PFSK-1 (cell line): Measurements from ENCODE around the gene TMEM37.

Experiments
- FOXP2 ChIP-seq: optimal IDR thresholded peaks from 2 replicates; pipeline ENCODE3; 2011; ENCODE audit warnings: borderline replicate concordance, control low read depth, inconsistent platforms; ENCODE audit not compliant: insufficient read depth; ENCODE audit errors: extremely low read length, extremely low read depth
- POLR2AphosphoS5 ChIP-seq: IDR thresholded peaks from 2 replicates; pipeline ENCODE4 v1.6.1; 2012; ENCODE audit warnings: low read depth, mild to moderate bottlenecking, control low read depth, low read length, moderate library complexity
- REST ChIP-seq, 2 experiments: IDR thresholded peaks; 2 replicates each; pipeline versions ENCODE4 v1.6.1 to v1.8.0; 2011 to 2012; ENCODE audit warnings: low read depth in 2 of 2, low read length in 2 of 2, control low read depth in 1 of 2, inconsistent platforms in 1 of 2, mild to moderate bottlenecking in 1 of 2, moderate library complexity in 1 of 2; ENCODE audit not compliant: insufficient read depth in 1 of 2
- SIN3A ChIP-seq: IDR thresholded peaks from 2 replicates; pipeline ENCODE4 v1.6.1; 2012; ENCODE audit warnings: mild to moderate bottlenecking, low read length, moderate library complexity, borderline replicate concordance; ENCODE audit not compliant: insufficient read depth
- TAF1 ChIP-seq: IDR thresholded peaks from 2 replicates; pipeline ENCODE4 v1.6.1; 2012; ENCODE audit warnings: low read length, control low read depth, borderline replicate concordance; ENCODE audit not compliant: insufficient read depth

The TMEM37 gene

GRCh38 chr2:119408221-119408619 lies 23.4 kb upstream of the TMEM37 start:
- no peak for TF ChIP-seq POLR2AphosphoS5
- TF ChIP-seq TAF1: no peak
- no peak for TF ChIP-seq SIN3A
- TF ChIP-seq REST (IDR thresholded peaks at IDR 0.05; ENCODE audit: insufficient read depth in 1 of 2, low read depth in 2 of 2, low read length in 2 of 2): no peak
- TF ChIP-seq FOXP2: no peak

GRCh38 chr2:119409506-119409905 lies 22.1 kb upstream of the TMEM37 start:
- TF ChIP-seq POLR2AphosphoS5 (no peak), TAF1 (no peak), FOXP2 (no peak), SIN3A (no peak), REST (IDR thresholded peaks at IDR 0.05; ENCODE audit: insufficient read depth in 1 of 2, low read depth in 2 of 2, low read length in 2 of 2) (no peak)

GRCh38 chr2:119414894-119415293 lies 16.8 kb upstream of the TMEM37 start:
- TF ChIP-seq SIN3A (no peak), POLR2AphosphoS5 (no peak), FOXP2 (no peak), TAF1 (no peak), REST (IDR thresholded peaks at IDR 0.05; ENCODE audit: insufficient read depth in 1 of 2, low read depth in 2 of 2, low read length in 2 of 2) (no peak)

- TF ChIP-seq FOXP2: no peak
- TF ChIP-seq POLR2AphosphoS5: no peak
- no peak for TF ChIP-seq TAF1
Observed at GRCh38 chr2:119415630-119416029, 16.0 kb upstream of the TMEM37 start.

GRCh38 chr2:119416299-119416923 lies 15.2 kb upstream of the TMEM37 start:
- no peak for TF ChIP-seq TAF1
- no peak for TF ChIP-seq FOXP2
- no peak for TF ChIP-seq REST (IDR thresholded peaks at IDR 0.05; ENCODE audit: insufficient read depth in 1 of 2, low read depth in 2 of 2, low read length in 2 of 2)
- no peak for TF ChIP-seq SIN3A
- no peak for TF ChIP-seq POLR2AphosphoS5
